Peyer's patch (tissue), 4 donors: Measurements from ENCODE around the gene PCDHA4.

Experiments used
- CTCF ChIP-seq, 6 experiments: fragments of 450-650 bp in 4 of 6; fragments of 200-600 bp in 2 of 6; sonication (generic) in 1 of 6; IDR thresholded peaks; one replicate each; pipeline ENCODE4 v1.5.1; 2017 to 2019; ENCODE audit warnings: antibody characterized with exemption in 6 of 6, mild to moderate bottlenecking in 3 of 6, moderate library complexity in 1 of 6
- POLR2A ChIP-seq, 2 donors: fragments of 450-650 bp; IDR thresholded peaks; one replicate each; pipeline ENCODE4 v1.5.1; 2017; ENCODE audit warnings: antibody characterized with exemption in 2 of 2, mild to moderate bottlenecking in 2 of 2, moderate library complexity in 2 of 2

DNA sequence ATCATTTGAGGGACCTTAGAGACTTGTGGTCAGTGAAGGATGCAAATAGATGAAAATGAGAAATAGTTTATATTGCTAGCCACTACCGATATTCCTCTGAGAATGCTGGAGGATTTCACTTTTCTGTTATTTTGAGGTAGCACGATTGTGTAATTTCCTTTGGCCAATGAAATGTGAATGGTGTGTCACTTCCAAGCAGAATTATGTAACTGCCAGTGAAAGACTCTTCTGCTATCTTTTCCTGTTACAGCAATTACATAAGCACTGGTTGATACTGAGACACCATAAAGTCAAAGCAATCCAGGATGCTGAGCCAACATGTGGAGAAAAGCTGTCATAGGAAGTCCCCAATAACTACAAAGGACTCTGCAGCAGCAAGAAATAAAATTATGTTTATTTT, 15.8 kb upstream of the PCDHA4 start:
- TF ChIP-seq CTCF (IDR thresholded peaks at IDR 0.05) = no peak
- no peak for TF ChIP-seq POLR2A (IDR thresholded peaks at IDR 0.05)
